Kidney (tissue), 14 donors: ENCODE data around the gene MYG1. TPM values are rescaled to one million over a fixed set of nuclear protein-coding genes. Genes with fewer than 3 reads are reported as not detected.

Experiments
- DNase-seq, 5 donors: peaks; one replicate each; pipeline ENCODE4 v3.0.0-alpha.2; 2013 to 2020
- FAIRE-seq: peaks from 2 replicates; lab custom pipeline; 2012; peaks lifted over from hg19 to GRCh38; lab: Jason Lieb, UNC
- H3K27ac ChIP-seq, 2 donors: one replicate each; pipeline ENCODE4 v1.7.0; 2013; ENCODE audit warnings: low read depth in 2 of 2, low read length in 2 of 2, inconsistent platforms in 1 of 2
- H3K27me3 ChIP-seq: one replicate; pipeline ENCODE4 v1.7.1; 2013; ENCODE audit warnings: low read length, inconsistent platforms; ENCODE audit not compliant: control insufficient read depth, insufficient read depth
- H3K36me3 ChIP-seq, 3 donors: one replicate each; pipeline versions ENCODE4 v1.7.0 to v1.7.1; 2013; ENCODE audit warnings: low read length in 3 of 3, control low read depth in 1 of 3, inconsistent platforms in 1 of 3; ENCODE audit not compliant: insufficient read depth in 3 of 3, control insufficient read depth in 2 of 3
- H3K4me1 ChIP-seq, 3 donors: one replicate each; pipeline versions ENCODE4 v1.7.0 to v1.7.1; 2013; ENCODE audit warnings: low read length in 3 of 3, inconsistent platforms in 1 of 3, low read depth in 1 of 3; ENCODE audit not compliant: control insufficient read depth in 2 of 3, insufficient read depth in 2 of 3
- H3K4me3 ChIP-seq, 3 donors: one replicate each; pipeline versions ENCODE4 v1.7.0 to v1.8.1; 2013; ENCODE audit warnings: low read length in 3 of 3, control low read depth in 1 of 3, inconsistent platforms in 1 of 3
- H3K9ac ChIP-seq, 3 donors: one replicate each; pipeline versions ENCODE4 v1.7.0 to v1.7.1; 2013; ENCODE audit warnings: low read length in 3 of 3, control low read depth in 1 of 3, inconsistent platforms in 1 of 3
- H3K9me3 ChIP-seq, 3 donors: one replicate each; pipeline versions ENCODE4 v1.7.0 to v1.7.1; 2013; ENCODE audit warnings: low read length in 3 of 3, control low read depth in 1 of 3, inconsistent platforms in 1 of 3; ENCODE audit not compliant: control insufficient read depth in 2 of 3, insufficient read depth in 1 of 3
- CTCF ChIP-seq: IDR thresholded peaks from 3 replicates; pipeline ENCODE4 v1.5.1; 2012; ENCODE audit warnings: mild to moderate bottlenecking, moderate library complexity, borderline replicate concordance; ENCODE audit not compliant: insufficient read depth; ENCODE audit errors: extremely low read depth
- intact Hi-C: fragments of 100-400 bp; cut with DNase I; formaldehyde crosslinking; loops from one replicate; pipeline ENCODE4 v1.11.1; 2022
- polyA plus RNA-seq: library from polyadenylated mRNA; stranded (reverse); fragments of 350-450 nt; fragmentation: Illumina TruSeq; extraction: RNeasy Lipid Tissue Mini Kit (QIAGEN cat#74804); gene quantifications from one replicate; pipeline ENCODE4 v1.2.3, GENCODE V29; 2014; ENCODE audit warnings: low read depth, low replicate concordance; ENCODE audit not compliant: insufficient read depth
- total RNA-seq: library from RNA; stranded (reverse); fragmentation: NEBNext Ultra II Directional; extraction: Animal tissue kit (Norgen Biotek cat#: 25700); gene quantifications from one replicate; pipeline ENCODE4 v1.2.1, GENCODE V29; 2021
- donor health status: control.
- donor health status: control.
- donor health status: control.
- donor health status: control.
- donor health status: control.
- donor health status: DM: yes; HTN: yes; CAD: no.
- donor health status: Normal renal cell carcinoma (clear cell type).

The MYG1 gene
- total and polyA plus RNA-seq, 2 donors from 2014 or later = 49.0 to 105 TPM

GRCh38 chr12:53300187-53300586, 692 bp downstream of the MYG1 start:
- no peak for TF ChIP-seq CTCF
- H3K9me3 ChIP-seq = no peaks in the 10 kb centered on the region
- H3K27me3 ChIP-seq = no peaks in the 10 kb centered on the region
- intact Hi-C loops = no loop called here
- peaks cover 0 to 24% (median 2%) of the 10 kb centered on the region in 3 donors for H3K4me1 ChIP-seq
- peak overlapping the region; percentile 35 to 94 (median 63) for H3K9ac ChIP-seq
- peaks cover 2 to 16% (median 8%) of the 10 kb centered on the region in 3 donors for H3K36me3 ChIP-seq
- H3K4me3 ChIP-seq = peak overlapping the region; percentile 78 to 90 (median 84)
- peak overlapping the region in 1 of 2 donors; percentile 70 for H3K27ac ChIP-seq
- no peak for FAIRE-seq
- DNase-seq = no peak

- H3K4me3 ChIP-seq = no peak overlapping the region
- H3K9me3 ChIP-seq = no peaks in the 10 kb centered on the region
- no peak for FAIRE-seq
- no peak for TF ChIP-seq CTCF
- H3K4me1 ChIP-seq = peaks cover 0 to 14% (median 0%) of the 10 kb centered on the region in 3 donors
- no peak overlapping the region for H3K27ac ChIP-seq
- no peaks in the 10 kb centered on the region for H3K27me3 ChIP-seq
- DNase-seq = peak in 1 of 5 donors; percentile 37
- H3K36me3 ChIP-seq = peaks cover 2 to 36% (median 18%) of the 10 kb centered on the region in 3 donors
- H3K9ac ChIP-seq = no peak overlapping the region
- intact Hi-C loops = no loop called here
Measured at GRCh38 chr12:53302903-53303302, 3.4 kb downstream of the MYG1 start.

- H3K4me3 ChIP-seq = no peak overlapping the region
- H3K4me1 ChIP-seq = no peaks in the 10 kb centered on the region
- peaks cover 4 to 59% (median 20%) of the 10 kb centered on the region in 3 donors for H3K36me3 ChIP-seq
- no peaks in the 10 kb centered on the region for H3K9me3 ChIP-seq
- no peak overlapping the region for H3K9ac ChIP-seq
- no peak for TF ChIP-seq CTCF
- FAIRE-seq (no peak), DNase-seq (peak in 1 of 5 donors; percentile 43)
- H3K27me3 ChIP-seq = no peaks in the 10 kb centered on the region
- H3K27ac ChIP-seq = no peak overlapping the region
- intact Hi-C loops = no loop called here
Measured at GRCh38 chr12:53306826-53307225, 7.3 kb downstream of the MYG1 start.

- intact Hi-C loops = no loop called here
- FAIRE-seq (no peak), DNase-seq (peak in 1 of 5 donors; percentile 9)
- H3K27me3 ChIP-seq = no peaks in the 10 kb centered on the region
- H3K9ac ChIP-seq = no peak overlapping the region
- H3K4me1 ChIP-seq = no peaks in the 10 kb centered on the region
- no peak for TF ChIP-seq CTCF
- no peak overlapping the region for H3K4me3 ChIP-seq
- no peak overlapping the region for H3K27ac ChIP-seq
- peaks cover 2 to 50% (median 19%) of the 10 kb centered on the region in 3 donors for H3K36me3 ChIP-seq
- no peaks in the 10 kb centered on the region for H3K9me3 ChIP-seq
Measured at GRCh38 chr12:53308276-53308675, 8.8 kb downstream of the MYG1 start.
